ENCODE data around the gene MOV10L1. TPM values are rescaled to one million over a fixed set of nuclear protein-coding genes. Genes with fewer than 3 reads are reported as not detected.
A peak's percentile ranks its signal among the peaks of the same experiment; 100 is the strongest.

Gene MOV10L1
- total RNA-seq, 1 experiment from 2014 or later = not detected

- H3K27me3 ChIP-seq (replicated peaks; ENCODE audit: insufficient read depth, low read depth, low read length, poor library complexity) = no peaks in the 10 kb centered on the region
- H3K4me3 ChIP-seq (ENCODE audit: low read depth, low read length, poor library complexity, severe bottlenecking) = peak overlapping the region; percentile 54
- no peaks in the 10 kb centered on the region for H3K36me3 ChIP-seq (ENCODE audit: insufficient read depth, low read length, poor library complexity, severe bottlenecking)
- H3K27ac ChIP-seq (ENCODE audit: low read depth, low read length, poor library complexity, severe bottlenecking) = no peak overlapping the region
- no peaks in the 10 kb centered on the region for H3K9me3 ChIP-seq (ENCODE audit: low read depth, low read length, poor library complexity, severe bottlenecking)
- CTCF ChIA-PET = no interaction called here
- DNase-seq (ENCODE audit: low spot score) = no peak
- TF ChIP-seq CTCF (conservative IDR thresholded peaks at IDR 0.05; ENCODE audit: low read depth, low read length) (no peak), EZH2 (IDR thresholded peaks at IDR 0.05; ENCODE audit: borderline replicate concordance, low read depth, low read length, poor library complexity, severe bottlenecking) (no peak)
- intact Hi-C loops (cut with micrococcal nuclease; ENCODE audit: unreplicated experiment) = no loop called here
- TSS peak; percentile 49 for BruUV-seq (replicated peaks)
- POLR2A ChIA-PET (ENCODE audit: low non-redundant PET) = no interaction called here
- H3K4me1 ChIP-seq (ENCODE audit: insufficient read depth, low read length, poor library complexity, severe bottlenecking) = peaks cover 4% of the 10 kb centered on the region
Measured at GRCh38 chr22:50171319-50171964, 81.6 kb downstream of the MOV10L1 start.

GRCh38 chr22:50171965-50172421 lies 82.2 kb downstream of the MOV10L1 start:
- H3K27ac ChIP-seq (ENCODE audit: low read depth, low read length, poor library complexity, severe bottlenecking) = no peak overlapping the region
- ChIA-PET POLR2A (ENCODE audit: low non-redundant PET) (no interaction called here), CTCF (no interaction called here)
- H3K27me3 ChIP-seq (replicated peaks; ENCODE audit: insufficient read depth, low read depth, low read length, poor library complexity) = no peaks in the 10 kb centered on the region
- TF ChIP-seq EZH2 (IDR thresholded peaks at IDR 0.05; ENCODE audit: borderline replicate concordance, low read depth, low read length, poor library complexity, severe bottlenecking) (no peak), CTCF (conservative IDR thresholded peaks at IDR 0.05; ENCODE audit: low read depth, low read length) (no peak)
- intact Hi-C loops (cut with micrococcal nuclease; ENCODE audit: unreplicated experiment) = no loop called here
- H3K4me1 ChIP-seq (ENCODE audit: insufficient read depth, low read length, poor library complexity, severe bottlenecking) = peaks cover 4% of the 10 kb centered on the region
- H3K36me3 ChIP-seq (ENCODE audit: insufficient read depth, low read length, poor library complexity, severe bottlenecking) = no peaks in the 10 kb centered on the region
- BruUV-seq (replicated peaks) = no TSS peak
- no peaks in the 10 kb centered on the region for H3K9me3 ChIP-seq (ENCODE audit: low read depth, low read length, poor library complexity, severe bottlenecking)
- DNase-seq (ENCODE audit: low spot score) = no peak
- H3K4me3 ChIP-seq (ENCODE audit: low read depth, low read length, poor library complexity, severe bottlenecking) = no peak overlapping the region

- CTCF ChIA-PET = interaction anchor here (0.6 kb wide), 1 partner anchor 242 kb away, joined by 4 read pairs; no protein-coding TSS in a partner anchor
Measured at GRCh38 chr22:50173311-50173982, 83.6 kb downstream of the MOV10L1 start.

More at GRCh38 chr22:50173311-50173982, 83.6 kb downstream of the MOV10L1 start:
- no peaks in the 10 kb centered on the region for H3K36me3 ChIP-seq (ENCODE audit: insufficient read depth, low read length, poor library complexity, severe bottlenecking)
- no peaks in the 10 kb centered on the region for H3K9me3 ChIP-seq (ENCODE audit: low read depth, low read length, poor library complexity, severe bottlenecking)
- no peak overlapping the region for H3K27ac ChIP-seq (ENCODE audit: low read depth, low read length, poor library complexity, severe bottlenecking)
- TF ChIP-seq EZH2 (IDR thresholded peaks at IDR 0.05; ENCODE audit: borderline replicate concordance, low read depth, low read length, poor library complexity, severe bottlenecking) = no peak
- POLR2A ChIA-PET (ENCODE audit: low non-redundant PET) = no interaction called here
- peaks cover 4% of the 10 kb centered on the region for H3K4me1 ChIP-seq (ENCODE audit: insufficient read depth, low read length, poor library complexity, severe bottlenecking)
- no TSS peak for BruUV-seq (replicated peaks)
- DNase-seq (ENCODE audit: low spot score) = no peak
- no peaks in the 10 kb centered on the region for H3K27me3 ChIP-seq (replicated peaks; ENCODE audit: insufficient read depth, low read depth, low read length, poor library complexity)
- no peak overlapping the region for H3K4me3 ChIP-seq (ENCODE audit: low read depth, low read length, poor library complexity, severe bottlenecking)
- intact Hi-C loops (cut with micrococcal nuclease; ENCODE audit: unreplicated experiment) = no loop called here
